Fibroblast of lung (primary cell): ENCODE data around the gene PREB. TPM values are rescaled to one million over a fixed set of nuclear protein-coding genes. Genes with fewer than 3 reads are reported as not detected.

Experiments
- DNase-seq, 2 donors: peaks; one replicate each; pipeline versions ENCODE4 v3.0.0 to v3.0.0-alpha.2; 2010; ENCODE audit warnings: low read depth in 2 of 2
- H2AFZ ChIP-seq: 2 replicates; pipeline ENCODE4 v1.5.1; 2012; ENCODE audit warnings: low read length, control low read depth, inconsistent platforms
- H3K27ac ChIP-seq: 2 replicates; pipeline ENCODE4 v1.5.1; 2011; ENCODE audit warnings: low read length, control low read depth; ENCODE audit not compliant: insufficient read depth
- H3K27me3 ChIP-seq: 2 replicates; pipeline ENCODE4 v1.5.1; 2011; ENCODE audit warnings: mild to moderate bottlenecking, low read length; ENCODE audit not compliant: control insufficient read depth, insufficient read depth
- H3K36me3 ChIP-seq: 2 replicates; pipeline ENCODE4 v1.5.1; 2011; ENCODE audit warnings: low read length; ENCODE audit not compliant: control insufficient read depth, insufficient read depth
- H3K4me1 ChIP-seq: 2 replicates; pipeline ENCODE4 v1.5.1; 2011; ENCODE audit warnings: low read length; ENCODE audit not compliant: control insufficient read depth, insufficient read depth; ENCODE audit errors: extremely low read depth
- H3K4me2 ChIP-seq: 2 replicates; pipeline ENCODE4 v1.5.1; 2011; ENCODE audit warnings: low read length, control low read depth; ENCODE audit not compliant: insufficient read depth; ENCODE audit errors: extremely low read depth
- H3K4me3 ChIP-seq, 4 experiments: fragments of 200-600 bp in 1 of 4; sonication (generic) in 1 of 4; replicated peaks in 1 of 4; 2 replicates each; pipeline ENCODE4 v1.5.1; 2011 to 2016; ENCODE audit warnings: low read length in 4 of 4, low read depth in 3 of 4, mild to moderate bottlenecking in 3 of 4, control low read depth in 2 of 4, inconsistent platforms in 1 of 4, mixed read lengths in 1 of 4; ENCODE audit not compliant: insufficient read depth in 1 of 4; ENCODE audit errors: control extremely low read depth in 1 of 4
- H3K79me2 ChIP-seq: 2 replicates; pipeline ENCODE4 v1.5.1; 2012; ENCODE audit warnings: mild to moderate bottlenecking, low read length, inconsistent platforms; ENCODE audit not compliant: control insufficient read depth, insufficient read depth
- H3K9ac ChIP-seq: 2 replicates; pipeline ENCODE4 v1.5.1; 2011; ENCODE audit warnings: mild to moderate bottlenecking, low read length, control low read depth; ENCODE audit not compliant: insufficient read depth
- H3K9me3 ChIP-seq: 2 replicates; pipeline ENCODE4 v1.5.1; 2012; ENCODE audit warnings: low read depth, low read length; ENCODE audit not compliant: control insufficient read depth, insufficient read depth
- H4K20me1 ChIP-seq: 2 replicates; pipeline ENCODE4 v1.5.1; 2011; ENCODE audit warnings: low read length; ENCODE audit not compliant: control insufficient read depth, insufficient read depth; ENCODE audit errors: extremely low read depth
- EZH2 ChIP-seq: IDR thresholded peaks from 2 replicates; pipeline ENCODE4 v1.5.1; 2012; ENCODE audit warnings: low read length, control low read depth, mild to moderate bottlenecking; ENCODE audit errors: missing control alignments
- polyA plus RNA-seq, 2 donors: library from polyadenylated mRNA; depleted of rRNA in 1 of 2; stranded (reverse) in 1 of 2; unstranded in 1 of 2; fragments of >200 nt; gene quantifications; 2 replicates each; pipeline ENCODE4 v1.2.1, GENCODE V29; 2011 to 2012; ENCODE audit warnings: missing spikeins in 1 of 2
- total RNA-seq: library from RNA; depleted of rRNA; stranded (reverse); fragments of >200 nt; gene quantifications from 2 replicates; pipeline ENCODE4 v1.2.1, GENCODE V29; 2014
- TF ChIP-seq, protein P1 (sequence below), 2 donors: IDR thresholded peaks in 1 of 2; conservative IDR thresholded peaks in 1 of 2; 1 replicate in 1 of 2; 2 replicates in 1 of 2; pipeline ENCODE4 v1.5.1; 2011 to 2012; ENCODE audit warnings: low read length in 2 of 2, control low read depth in 1 of 2, inconsistent platforms in 1 of 2, low read depth in 1 of 2, mild to moderate bottlenecking in 1 of 2

PREB gene
- total and polyA plus RNA-seq, 2 donors (not counting 1 experiment from before 2014, with no cell fraction given), result 36.0 to 42.9 TPM

GRCh38 chr2:27135478-27135955, 1.1 kb upstream of the PREB start:
- TF ChIP-seq, protein P1, sequence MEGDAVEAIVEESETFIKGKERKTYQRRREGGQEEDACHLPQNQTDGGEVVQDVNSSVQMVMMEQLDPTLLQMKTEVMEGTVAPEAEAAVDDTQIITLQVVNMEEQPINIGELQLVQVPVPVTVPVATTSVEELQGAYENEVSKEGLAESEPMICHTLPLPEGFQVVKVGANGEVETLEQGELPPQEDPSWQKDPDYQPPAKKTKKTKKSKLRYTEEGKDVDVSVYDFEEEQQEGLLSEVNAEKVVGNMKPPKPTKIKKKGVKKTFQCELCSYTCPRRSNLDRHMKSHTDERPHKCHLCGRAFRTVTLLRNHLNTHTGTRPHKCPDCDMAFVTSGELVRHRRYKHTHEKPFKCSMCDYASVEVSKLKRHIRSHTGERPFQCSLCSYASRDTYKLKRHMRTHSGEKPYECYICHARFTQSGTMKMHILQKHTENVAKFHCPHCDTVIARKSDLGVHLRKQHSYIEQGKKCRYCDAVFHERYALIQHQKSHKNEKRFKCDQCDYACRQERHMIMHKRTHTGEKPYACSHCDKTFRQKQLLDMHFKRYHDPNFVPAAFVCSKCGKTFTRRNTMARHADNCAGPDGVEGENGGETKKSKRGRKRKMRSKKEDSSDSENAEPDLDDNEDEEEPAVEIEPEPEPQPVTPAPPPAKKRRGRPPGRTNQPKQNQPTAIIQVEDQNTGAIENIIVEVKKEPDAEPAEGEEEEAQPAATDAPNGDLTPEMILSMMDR (conservative IDR thresholded peaks at IDR 0.05 in 1 of 2, IDR thresholded peaks at IDR 0.05 in 1 of 2; ENCODE audit: low read depth in 1 of 2, low read length in 2 of 2), result no peak
- TF ChIP-seq EZH2, result no peak
- Histone ChIP-seq H3K4me2 (no peak overlapping the region), H4K20me1 (no peaks in the 10 kb centered on the region), H3K4me1 (peaks cover 4% of the 10 kb centered on the region), H3K27ac (no peak overlapping the region), H3K9me3 (no peaks in the 10 kb centered on the region), H3K36me3 (peaks cover 14% of the 10 kb centered on the region), H2AFZ (no peak overlapping the region), H3K4me3 (no peak overlapping the region), H3K79me2 (peaks cover 15% of the 10 kb centered on the region), H3K27me3 (peaks cover 2% of the 10 kb centered on the region), H3K9ac (no peak overlapping the region)
- no peak for DNase-seq

- H4K20me1 ChIP-seq, result no peaks in the 10 kb centered on the region
- peak overlapping the region; percentile 57 for H3K4me2 ChIP-seq
- peaks cover 16% of the 10 kb centered on the region for H3K36me3 ChIP-seq
- H3K79me2 ChIP-seq, result peaks cover 15% of the 10 kb centered on the region
- H2AFZ ChIP-seq, result peak overlapping the region; percentile 73
- peaks cover 4% of the 10 kb centered on the region for H3K4me1 ChIP-seq
- H3K9me3 ChIP-seq, result no peaks in the 10 kb centered on the region
- H3K9ac ChIP-seq, result no peak overlapping the region
- H3K4me3 ChIP-seq, result peak overlapping the region in 1 of 4 experiments; percentile 98
- no peak overlapping the region for H3K27ac ChIP-seq
- no peak for DNase-seq
- H3K27me3 ChIP-seq, result peaks cover 2% of the 10 kb centered on the region
- TF ChIP-seq EZH2, result no peak
- TF ChIP-seq, protein P1 (conservative IDR thresholded peaks at IDR 0.05 in 1 of 2, IDR thresholded peaks at IDR 0.05 in 1 of 2; ENCODE audit: low read depth in 1 of 2, low read length in 2 of 2), result no peak
These were observed 493 bp upstream of the PREB start for GRCh38 chr2:27134781-27135477.

DNA sequence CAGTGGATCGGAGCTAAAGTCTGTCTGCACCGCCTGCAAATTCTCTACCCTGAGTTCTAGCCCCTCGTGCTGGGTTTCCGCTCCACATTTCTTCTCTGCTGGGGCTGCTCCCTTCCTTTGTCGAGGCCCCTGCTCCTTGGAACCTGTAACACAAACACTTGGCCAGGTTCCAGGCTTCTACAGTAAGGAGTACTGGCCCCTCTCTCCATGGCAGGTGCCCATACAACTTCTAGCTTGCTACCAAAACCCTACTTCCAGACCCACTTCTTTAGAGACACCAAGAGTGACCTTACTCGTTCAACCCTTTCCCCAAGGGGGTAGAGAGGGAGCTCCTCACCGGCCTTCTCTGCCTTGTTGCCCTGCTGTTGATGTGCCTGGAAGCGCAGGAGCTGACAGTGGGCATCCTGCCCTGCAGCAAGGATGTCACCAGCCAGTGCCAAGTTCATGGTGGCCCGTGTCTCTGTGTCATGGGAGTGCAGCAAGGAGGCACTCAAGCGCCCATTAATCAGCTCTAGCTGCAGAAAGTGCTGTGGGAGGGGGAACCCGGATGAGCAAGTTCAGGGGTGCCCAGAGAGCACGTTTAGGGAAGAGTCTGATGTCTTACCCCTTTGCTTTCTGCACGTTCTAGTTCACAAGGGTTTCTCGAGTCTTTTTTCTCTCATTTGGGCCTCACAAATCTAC, 1.1 kb downstream of the PREB start:
- H2AFZ ChIP-seq, result no peak overlapping the region
- H3K36me3 ChIP-seq, result peaks cover 18% of the 10 kb centered on the region

More for the DNA sequence above, 1.1 kb downstream of the PREB start:
- H3K4me3 ChIP-seq, result peak overlapping the region; percentile 87 to 98 (median 96)
- H3K27me3 ChIP-seq, result no peaks in the 10 kb centered on the region
- TF ChIP-seq EZH2, result no peak
- TF ChIP-seq, protein P1 (conservative IDR thresholded peaks at IDR 0.05 in 1 of 2, IDR thresholded peaks at IDR 0.05 in 1 of 2; ENCODE audit: low read depth in 1 of 2, low read length in 2 of 2), result no peak
- H3K79me2 ChIP-seq, result peaks cover 15% of the 10 kb centered on the region
- H3K9me3 ChIP-seq, result no peaks in the 10 kb centered on the region
- peak overlapping the region; percentile 82 for H3K27ac ChIP-seq
- peaks cover 4% of the 10 kb centered on the region for H3K4me1 ChIP-seq
- DNase-seq, result no peak
- no peaks in the 10 kb centered on the region for H4K20me1 ChIP-seq
- peak overlapping the region; percentile 97 for H3K4me2 ChIP-seq
- peak overlapping the region; percentile 90 for H3K9ac ChIP-seq
